ENCODE measurements around the gene OR6C2. TPM values are rescaled to one million over a fixed set of nuclear protein-coding genes. Genes with fewer than 3 reads are reported as not detected.

OR6C2 gene
- total and polyA plus RNA-seq, 2 donors, result not detected

GRCh38 chr12:55499810-55500252, 56.0 kb downstream of the OR6C2 start:
- WGBS, result 51% methylated on average over 2 of the region's 2 CpGs
- H3K27me3 ChIP-seq (ENCODE audit: control insufficient read depth in 2 of 2, insufficient read depth in 1 of 2, low read length in 1 of 2), result no peaks in the 10 kb centered on the region

GRCh38 chr12:55501601-55502000, 57.7 kb downstream of the OR6C2 start:
- no peaks in the 10 kb centered on the region for H3K9me3 ChIP-seq (ENCODE audit: control insufficient read depth in 2 of 2, insufficient read depth in 1 of 2, low read length in 1 of 2)
- H3K36me3 ChIP-seq (ENCODE audit: control insufficient read depth in 2 of 2, insufficient read depth in 2 of 2, low read length in 1 of 2), result no peaks in the 10 kb centered on the region
- H3K27me3 ChIP-seq (ENCODE audit: control insufficient read depth in 2 of 2, insufficient read depth in 1 of 2, low read length in 1 of 2), result no peaks in the 10 kb centered on the region
- H3K27ac ChIP-seq (ENCODE audit: low read depth in 1 of 2, low read length in 1 of 2), result no peak overlapping the region
- DNase-seq (ENCODE audit: low read depth in 6 of 9, low spot score in 9 of 9), result no peak
- H3K4me3 ChIP-seq (ENCODE audit: low read length in 2 of 2), result no peak overlapping the region
- H3K4me1 ChIP-seq (ENCODE audit: control insufficient read depth in 2 of 2, insufficient read depth in 2 of 2, low read length in 2 of 2), result no peaks in the 10 kb centered on the region
- 63% methylated on average over 2 of the region's 2 CpGs for WGBS

More at GRCh38 chr12:55499810-55500252, 56.0 kb downstream of the OR6C2 start:
- DNase-seq (ENCODE audit: low read depth in 6 of 9, low spot score in 9 of 9), result no peak
- Histone ChIP-seq H3K4me3 (ENCODE audit: low read length in 2 of 2) (no peak overlapping the region), H3K27ac (ENCODE audit: low read depth in 1 of 2, low read length in 1 of 2) (no peak overlapping the region), H3K9me3 (ENCODE audit: control insufficient read depth in 2 of 2, insufficient read depth in 1 of 2, low read length in 1 of 2) (no peaks in the 10 kb centered on the region), H3K4me1 (ENCODE audit: control insufficient read depth in 2 of 2, insufficient read depth in 2 of 2, low read length in 2 of 2) (no peaks in the 10 kb centered on the region), H3K36me3 (ENCODE audit: control insufficient read depth in 2 of 2, insufficient read depth in 2 of 2, low read length in 1 of 2) (no peaks in the 10 kb centered on the region)

Other genes starting within 250 kb of the OR6C2 start
- gene OR10A7, start 223.1 kb upstream of the OR6C2 start, total RNA-seq, result not detected
- not detected for gene OR10A7, start 223.1 kb upstream of the OR6C2 start, polyA plus RNA-seq
- not detected for gene OR6C74, start 199.5 kb upstream of the OR6C2 start, total RNA-seq
- gene OR6C74, start 199.5 kb upstream of the OR6C2 start, polyA plus RNA-seq, result not detected
- not detected for gene OR6C6, start 147.5 kb upstream of the OR6C2 start, total RNA-seq
- gene OR6C6, start 147.5 kb upstream of the OR6C2 start, polyA plus RNA-seq, result not detected
- gene OR6C1, start 129.7 kb upstream of the OR6C2 start, total RNA-seq, result not detected
- not detected for gene OR6C1, start 129.7 kb upstream of the OR6C2 start, polyA plus RNA-seq
- not detected for gene OR6C3, start 113.3 kb upstream of the OR6C2 start, total RNA-seq
- not detected for gene OR6C3, start 113.3 kb upstream of the OR6C2 start, polyA plus RNA-seq
- gene OR6C75, start 81.1 kb upstream of the OR6C2 start, total RNA-seq, result not detected
- not detected for gene OR6C75, start 81.1 kb upstream of the OR6C2 start, polyA plus RNA-seq
- not detected for gene OR6C65, start 43.5 kb upstream of the OR6C2 start, total RNA-seq
- 0.02 TPM for gene OR6C65, start 43.5 kb upstream of the OR6C2 start, polyA plus RNA-seq
- not detected for gene OR6C76, start 17.8 kb upstream of the OR6C2 start, total RNA-seq
- gene OR6C76, start 17.8 kb upstream of the OR6C2 start, polyA plus RNA-seq, result not detected
- not detected for gene OR6C70, start 26.1 kb downstream of the OR6C2 start, total RNA-seq
- gene OR6C70, start 26.1 kb downstream of the OR6C2 start, polyA plus RNA-seq, result not detected
- not detected for gene OR6C68, start 48.3 kb downstream of the OR6C2 start, total RNA-seq
- not detected for gene OR6C68, start 48.3 kb downstream of the OR6C2 start, polyA plus RNA-seq
- gene OR6C4, start 105.5 kb downstream of the OR6C2 start, total RNA-seq, result not detected
- gene OR6C4, start 105.5 kb downstream of the OR6C2 start, polyA plus RNA-seq, result not detected
- gene OR2AP1, start 128.4 kb downstream of the OR6C2 start, total RNA-seq, result not detected
- gene OR2AP1, start 128.4 kb downstream of the OR6C2 start, polyA plus RNA-seq, result 0.02 TPM
- gene OR10P1, start 192.8 kb downstream of the OR6C2 start, total RNA-seq, result not detected
- gene OR10P1, start 192.8 kb downstream of the OR6C2 start, polyA plus RNA-seq, result 0.05 TPM

All from thymus (tissue), 11 donors.